SK-N-SH (cell line): Measurements from ENCODE around the gene KIF25. TPM values are rescaled to one million over a fixed set of nuclear protein-coding genes. Genes with fewer than 3 reads are reported as not detected.

ENCODE experiments used
- CTCF ChIA-PET: fragments of 300-600, 350-600 bp; formaldehyde crosslinking; extraction: SDS; loops from one replicate; lab custom pipeline; 2021; lab: Yijun Ruan, JAX
- POLR2A ChIA-PET: fragments of 350-600 bp; sonication (Branson Sonifier 250); formaldehyde crosslinking; extraction: SDS; loops from one replicate; lab custom pipeline; 2020; ENCODE audit warnings: antibody characterized with exemption, inconsistent platforms; lab: Yijun Ruan, JAX
- DNase-seq: peaks from one replicate; pipeline ENCODE4 v3.0.0; 2012
- H2AFZ ChIP-seq: fragments of 200-600 bp; sonication (generic); 2 replicates; pipeline ENCODE4 v1.8.1; 2016; ENCODE audit warnings: antibody characterized with exemption, mild to moderate bottlenecking, low read depth
- H3F3A ChIP-seq: fragments of 200-600 bp; sonication (generic); replicated peaks from 2 replicates; pipeline ENCODE3; 2016; ENCODE audit warnings: antibody characterized with exemption, mild to moderate bottlenecking; ENCODE audit not compliant: insufficient read depth
- H3K27ac ChIP-seq, 2 experiments: fragments of 200-500 bp in 1 of 2; fragments of 200-600 bp in 1 of 2; sonication (Bioruptor generic) in 1 of 2; sonication (generic), shearing (Covaris generic) in 1 of 2; 2 replicates each; pipeline versions ENCODE4 v1.5.1 to v1.6.1; 2014 to 2016; ENCODE audit warnings: low read depth in 2 of 2, inconsistent platforms in 1 of 2, low read length in 1 of 2, mild to moderate bottlenecking in 1 of 2, mixed read lengths in 1 of 2
- H3K27me3 ChIP-seq: fragments of 200-600 bp; sonication (generic), shearing (Covaris generic); 2 replicates; pipeline ENCODE4 v1.6.1; 2016; ENCODE audit warnings: mixed run types; ENCODE audit not compliant: insufficient read depth
- H3K36me3 ChIP-seq, 2 experiments: fragments of 200-500 bp in 1 of 2; fragments of 200-600 bp in 1 of 2; sonication (Bioruptor generic) in 1 of 2; sonication (generic) in 1 of 2; replicated peaks in 1 of 2; 2 replicates each; pipeline versions ENCODE3 to v1.5.1; 2014 to 2016; ENCODE audit warnings: low read length in 1 of 2, mild to moderate bottlenecking in 1 of 2; ENCODE audit not compliant: insufficient read depth in 2 of 2, control insufficient read depth in 1 of 2
- H3K4me1 ChIP-seq, 2 experiments: fragments of 200-500 bp in 1 of 2; fragments of 200-600 bp in 1 of 2; sonication (Bioruptor generic) in 1 of 2; sonication (generic), shearing (Covaris generic) in 1 of 2; 2 replicates each; pipeline versions ENCODE4 v1.5.1 to v1.6.1; 2014 to 2016; ENCODE audit warnings: low read depth in 1 of 2, low read length in 1 of 2, mixed run types in 1 of 2; ENCODE audit not compliant: insufficient read depth in 2 of 2, control insufficient read depth in 1 of 2
- H3K4me2 ChIP-seq: fragments of 200-600 bp; sonication (generic), shearing (Covaris generic); 2 replicates; pipeline ENCODE4 v1.6.1; 2017; ENCODE audit warnings: mixed run types
- H3K4me3 ChIP-seq, 2 experiments: fragments of 200-500 bp in 1 of 2; fragments of 200-600 bp in 1 of 2; sonication (Bioruptor generic) in 1 of 2; sonication (generic), shearing (Covaris generic) in 1 of 2; 2 replicates each; pipeline versions ENCODE4 v1.5.1 to v1.8.1; 2014 to 2016; ENCODE audit warnings: low read depth in 2 of 2, inconsistent platforms in 1 of 2, low read length in 1 of 2, mild to moderate bottlenecking in 1 of 2, mixed read lengths in 1 of 2, moderate library complexity in 1 of 2
- H3K79me2 ChIP-seq: fragments of 200-600 bp; sonication (generic); 2 replicates; pipeline ENCODE4 v1.8.1; 2017; ENCODE audit warnings: mild to moderate bottlenecking; ENCODE audit not compliant: insufficient read depth
- H3K9ac ChIP-seq: fragments of 200-600 bp; sonication (generic); 2 replicates; pipeline ENCODE4 v1.6.1; 2017; ENCODE audit warnings: mixed run types
- H3K9me2 ChIP-seq: fragments of 200-600 bp; sonication (generic); 2 replicates; pipeline ENCODE4 v1.6.1; 2017; ENCODE audit warnings: mixed run types
- H3K9me3 ChIP-seq: fragments of 200-600 bp; sonication (generic); 2 replicates; pipeline ENCODE4 v1.6.1; 2017; ENCODE audit warnings: mixed run types, mild to moderate bottlenecking, moderate library complexity
- H4K20me1 ChIP-seq: fragments of 200-600 bp; sonication (generic); 2 replicates; pipeline ENCODE4 v1.6.1; 2017; ENCODE audit warnings: mild to moderate bottlenecking, mixed run types; ENCODE audit not compliant: insufficient read depth
- CHD2 ChIP-seq: fragments of 150-350 bp; IDR thresholded peaks from 2 replicates; pipeline ENCODE4 v1.6.1; 2018; ENCODE audit warnings: low read length; ENCODE audit not compliant: partially characterized antibody
- CTCF ChIP-seq: fragments of 200-600 bp; sonication (generic); IDR thresholded peaks from 2 replicates; pipeline ENCODE4 v1.6.1; 2017; ENCODE audit warnings: antibody characterized with exemption, mild to moderate bottlenecking, moderate library complexity
- ELF1 ChIP-seq: IDR thresholded peaks from 2 replicates; pipeline ENCODE4 v1.4.0; 2012
- FOSL2 ChIP-seq: IDR thresholded peaks from 2 replicates; pipeline ENCODE4 v1.4.0; 2012; ENCODE audit warnings: low read depth, mild to moderate bottlenecking, moderate library complexity, borderline replicate concordance
- IRF3 ChIP-seq: fragments of 150-350 bp; IDR thresholded peaks from 2 replicates; pipeline ENCODE4 v1.6.1; 2016; ENCODE audit warnings: mild to moderate bottlenecking, low read depth, low read length
- JUND ChIP-seq: IDR thresholded peaks from 2 replicates; pipeline ENCODE4 v1.4.0; 2012
- MAX ChIP-seq: IDR thresholded peaks from 2 replicates; pipeline ENCODE4 v1.4.0; 2012; ENCODE audit warnings: low read depth
- MEF2A ChIP-seq: IDR thresholded peaks from 2 replicates; pipeline ENCODE4 v1.4.0; 2012; ENCODE audit warnings: low read depth, borderline replicate concordance
- MXI1 ChIP-seq: IDR thresholded peaks from 2 replicates; pipeline ENCODE4 v1.6.1; 2012; ENCODE audit warnings: mild to moderate bottlenecking, low read depth, low read length, improper control_type of control experiment
- NFIC ChIP-seq: IDR thresholded peaks from 2 replicates; pipeline ENCODE4 v1.4.0; 2012; ENCODE audit warnings: borderline replicate concordance
- POLR2AphosphoS5 ChIP-seq: IDR thresholded peaks from 2 replicates; pipeline ENCODE4 v1.6.1; 2012; ENCODE audit warnings: low read depth, low read length
- RAD21 ChIP-seq: IDR thresholded peaks from 2 replicates; pipeline ENCODE4 v1.6.1; 2012; ENCODE audit warnings: mild to moderate bottlenecking, low read length
- RFX5 ChIP-seq: IDR thresholded peaks from 2 replicates; pipeline ENCODE4 v1.6.1; 2012; ENCODE audit warnings: mild to moderate bottlenecking, improper control_type of control experiment, low read length
- TCF12 ChIP-seq: IDR thresholded peaks from 2 replicates; pipeline ENCODE4 v1.4.0; 2012
- USF1 ChIP-seq: IDR thresholded peaks from 2 replicates; pipeline ENCODE4 v1.4.0; 2012; ENCODE audit warnings: low read depth, borderline replicate concordance
- USF2 ChIP-seq: fragments of 150-350 bp; IDR thresholded peaks from 2 replicates; pipeline ENCODE4 v1.6.1; 2017; ENCODE audit warnings: antibody characterized with exemption, low read length, low read depth, borderline replicate concordance
- YY1 ChIP-seq: IDR thresholded peaks from 2 replicates; pipeline ENCODE4 v1.4.0; 2012; ENCODE audit warnings: low read depth, mild to moderate bottlenecking
- ZBTB33 ChIP-seq: IDR thresholded peaks from 2 replicates; pipeline ENCODE4 v1.4.0; 2012; ENCODE audit warnings: low read depth, borderline replicate concordance
- WGBS: methylation state at CpG from one replicate; pipeline ENCODE4 v1.1.6; 2017; ENCODE audit warnings: low lambda C conversion rate; 5-methylcytosine and 5-hydroxymethylcytosine counted together
- polyA plus RNA-seq, 3 experiments: library from polyadenylated mRNA; depleted of rRNA; stranded (reverse); fragments of >200 nt; gene quantifications; 2 replicates each; pipeline ENCODE4 v1.2.3, GENCODE V29; 2012

KIF25 gene
- polyA plus RNA-seq, 1 of the 3 experiments (the other 2 are of a cell fraction) = not detected

- no peaks in the 10 kb centered on the region for H3K9me2 ChIP-seq
- H3K27me3 ChIP-seq = no peaks in the 10 kb centered on the region
- ChIA-PET CTCF (interaction anchor here (2.0 kb wide), 1 partner anchor 11 kb away, joined by 7 read pairs; no protein-coding TSS in a partner anchor), POLR2A (no interaction called here)
- H4K20me1 ChIP-seq = no peaks in the 10 kb centered on the region
- peaks cover 3% of the 10 kb centered on the region for H3F3A ChIP-seq
- H3K9me3 ChIP-seq = no peaks in the 10 kb centered on the region
- WGBS = 27% methylated on average over 7 of the region's 7 CpGs
- no peak overlapping the region for H3K9ac ChIP-seq
- H2AFZ ChIP-seq = no peak overlapping the region
- no peaks in the 10 kb centered on the region for H3K79me2 ChIP-seq
- H3K4me3 ChIP-seq = no peak overlapping the region
- H3K4me1 ChIP-seq = no peaks in the 10 kb centered on the region
- no peak for DNase-seq
- H3K27ac ChIP-seq = no peak overlapping the region
- H3K36me3 ChIP-seq = no peaks in the 10 kb centered on the region
- TF ChIP-seq RAD21 (no peak), USF2 (no peak), JUND (no peak), MEF2A (no peak), MXI1 (no peak), NFIC (no peak), MAX (no peak), TCF12 (no peak), RFX5 (no peak), IRF3 (no peak), ZBTB33 (no peak), ELF1 (no peak), USF1 (no peak)
- H3K4me2 ChIP-seq = no peak overlapping the region
These were observed 73.3 kb downstream of the KIF25 start for GRCh38 chr6:168070804-168071203.

GRCh38 chr6:168071620-168072019 is 74.1 kb downstream of the KIF25 start:
- no peaks in the 10 kb centered on the region for H3K9me2 ChIP-seq
- no peak overlapping the region for H3K4me3 ChIP-seq
- H3K9ac ChIP-seq = no peak overlapping the region
- peaks cover 3% of the 10 kb centered on the region for H3F3A ChIP-seq
- H3K27me3 ChIP-seq = no peaks in the 10 kb centered on the region
- H2AFZ ChIP-seq = no peak overlapping the region
- H3K4me2 ChIP-seq = no peak overlapping the region
- H4K20me1 ChIP-seq = no peaks in the 10 kb centered on the region
- 54% methylated on average over 5 of the region's 9 CpGs for WGBS
- CTCF ChIA-PET = interaction anchor here (1.3 kb wide), 1 partner anchor 12 kb away, joined by 3 read pairs; no protein-coding TSS in a partner anchor
- no peak overlapping the region for H3K27ac ChIP-seq
- POLR2A ChIA-PET = no interaction called here
- no peaks in the 10 kb centered on the region for H3K9me3 ChIP-seq
- H3K79me2 ChIP-seq = no peaks in the 10 kb centered on the region
- DNase-seq = no peak
- TF ChIP-seq CTCF = no peak
- no peak for TF ChIP-seq POLR2AphosphoS5
- TF ChIP-seq RAD21 = no peak
- no peak for TF ChIP-seq MAX
- TF ChIP-seq TCF12 = no peak
- TF ChIP-seq CHD2 = no peak
- no peak for TF ChIP-seq USF1
- no peak for TF ChIP-seq FOSL2
- no peak for TF ChIP-seq YY1
- no peaks in the 10 kb centered on the region for H3K4me1 ChIP-seq
- no peaks in the 10 kb centered on the region for H3K36me3 ChIP-seq
